ENCODE measurements around the gene PELI1. TPM values are rescaled to one million over a fixed set of nuclear protein-coding genes. Genes with fewer than 3 reads are reported as not detected.

Gene PELI1
- total RNA-seq, 4 donors from 2014 or later: 13.7 to 31.1 (median 19.7) TPM

DNA sequence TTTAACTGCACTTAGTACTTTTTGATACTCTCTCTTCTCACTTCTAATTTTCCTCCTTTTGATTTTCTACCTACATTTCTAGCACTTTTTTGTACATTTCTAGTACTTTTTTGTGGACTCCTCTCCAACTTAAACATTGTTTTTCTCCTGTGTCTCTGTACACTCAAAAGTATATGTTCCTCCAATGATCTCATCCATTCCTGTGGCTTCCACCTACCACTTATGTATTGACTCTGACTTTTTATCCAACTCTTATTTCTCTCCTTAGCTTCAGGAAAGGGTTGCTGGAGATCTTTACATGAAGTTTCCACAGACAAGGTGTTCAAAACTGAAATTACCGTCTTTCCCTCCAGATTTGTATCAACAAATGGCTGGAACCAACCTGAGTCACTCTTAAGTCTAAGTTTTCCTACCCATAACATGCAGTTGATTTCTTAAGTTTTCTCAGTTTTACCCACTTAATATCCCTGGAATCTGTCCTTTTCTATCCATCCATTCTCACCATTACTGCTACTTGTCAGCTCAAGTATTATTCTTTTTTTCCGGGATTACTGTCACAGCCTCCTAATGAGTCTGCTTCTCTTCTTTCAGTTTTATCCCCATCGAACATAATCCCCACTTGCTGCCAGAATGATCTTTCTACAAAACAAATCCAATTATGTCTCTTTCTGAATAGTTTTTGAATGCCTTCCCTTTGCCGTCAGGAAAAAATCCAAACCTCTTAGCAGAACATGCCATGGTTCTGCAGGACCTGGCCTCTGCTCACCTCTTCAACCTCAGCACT is 22.6 kb upstream of the PELI1 start:
- no peaks in the 10 kb centered on the region for H3K4me1 ChIP-seq
- TF ChIP-seq POLR2AphosphoS5 (IDR thresholded peaks at IDR 0.05) (no peak), POLR2A (IDR thresholded peaks at IDR 0.05; ENCODE audit: low read depth) (no peak), EP300 (IDR thresholded peaks at IDR 0.05) (no peak)
- TF ChIP-seq, protein P1, sequence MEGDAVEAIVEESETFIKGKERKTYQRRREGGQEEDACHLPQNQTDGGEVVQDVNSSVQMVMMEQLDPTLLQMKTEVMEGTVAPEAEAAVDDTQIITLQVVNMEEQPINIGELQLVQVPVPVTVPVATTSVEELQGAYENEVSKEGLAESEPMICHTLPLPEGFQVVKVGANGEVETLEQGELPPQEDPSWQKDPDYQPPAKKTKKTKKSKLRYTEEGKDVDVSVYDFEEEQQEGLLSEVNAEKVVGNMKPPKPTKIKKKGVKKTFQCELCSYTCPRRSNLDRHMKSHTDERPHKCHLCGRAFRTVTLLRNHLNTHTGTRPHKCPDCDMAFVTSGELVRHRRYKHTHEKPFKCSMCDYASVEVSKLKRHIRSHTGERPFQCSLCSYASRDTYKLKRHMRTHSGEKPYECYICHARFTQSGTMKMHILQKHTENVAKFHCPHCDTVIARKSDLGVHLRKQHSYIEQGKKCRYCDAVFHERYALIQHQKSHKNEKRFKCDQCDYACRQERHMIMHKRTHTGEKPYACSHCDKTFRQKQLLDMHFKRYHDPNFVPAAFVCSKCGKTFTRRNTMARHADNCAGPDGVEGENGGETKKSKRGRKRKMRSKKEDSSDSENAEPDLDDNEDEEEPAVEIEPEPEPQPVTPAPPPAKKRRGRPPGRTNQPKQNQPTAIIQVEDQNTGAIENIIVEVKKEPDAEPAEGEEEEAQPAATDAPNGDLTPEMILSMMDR (IDR thresholded peaks at IDR 0.05): no peak
- intact Hi-C loops (cut with DNase I): no loop called here
- H3K4me3 ChIP-seq: no peak overlapping the region
- no peak overlapping the region for H3K27ac ChIP-seq (replicated peaks in 1 of 4)
- no peaks in the 10 kb centered on the region for H3K9me3 ChIP-seq
- 93% methylated on average over 4 of the region's 4 CpGs for WGBS
- H3K27me3 ChIP-seq: no peaks in the 10 kb centered on the region
- no peaks in the 10 kb centered on the region for H3K36me3 ChIP-seq
- DNase-seq (ENCODE audit: extremely low spot score): no peak

DNA sequence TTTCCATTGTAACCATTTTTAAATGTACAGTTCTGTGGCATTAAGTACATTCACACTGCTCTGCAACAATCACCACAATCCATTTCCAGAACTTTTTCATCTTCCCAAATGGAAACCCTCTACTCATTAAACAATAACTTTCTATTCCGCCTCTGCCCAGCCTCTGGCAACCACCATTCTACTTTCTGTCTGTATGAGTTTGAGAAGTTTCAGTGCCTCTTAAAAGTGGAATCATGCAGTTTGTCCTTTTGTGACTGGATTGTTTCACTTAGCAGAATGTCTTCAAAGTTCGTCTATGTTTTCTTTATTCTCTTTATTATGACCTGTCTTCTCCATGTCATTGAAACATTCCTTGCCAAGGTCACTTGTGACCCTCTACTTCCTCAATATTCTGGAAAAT is 22.0 kb upstream of the PELI1 start:
- intact Hi-C loops (cut with DNase I): no loop called here
- TF ChIP-seq POLR2AphosphoS5 (IDR thresholded peaks at IDR 0.05) (no peak), EP300 (IDR thresholded peaks at IDR 0.05) (no peak), POLR2A (IDR thresholded peaks at IDR 0.05; ENCODE audit: low read depth) (no peak)
- TF ChIP-seq, protein P1 (IDR thresholded peaks at IDR 0.05): no peak
- WGBS: 85% methylated on average over 2 of the region's 2 CpGs

DNA sequence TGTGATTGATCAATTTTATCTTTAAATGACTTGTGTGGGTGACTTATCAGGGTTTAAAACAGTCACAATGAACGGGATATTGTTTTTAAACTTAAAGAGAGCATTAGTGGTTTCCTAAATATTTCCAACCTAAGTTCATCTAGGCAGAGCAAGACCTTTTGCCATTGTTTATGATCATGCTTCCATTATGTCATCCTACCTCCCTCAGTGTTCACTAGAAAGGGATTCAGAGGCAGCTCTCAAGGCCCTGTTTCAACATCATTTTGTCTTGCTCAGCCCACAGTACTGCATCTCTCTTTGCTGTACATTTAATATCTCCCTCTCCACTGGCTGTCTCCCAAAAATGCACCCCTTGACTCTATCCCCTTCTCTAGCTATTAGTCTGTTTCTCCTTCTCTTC is 21.5 kb upstream of the PELI1 start:
- Histone ChIP-seq H3K9me3 (no peaks in the 10 kb centered on the region), H3K27me3 (no peaks in the 10 kb centered on the region), H3K27ac (replicated peaks in 1 of 4) (no peak overlapping the region), H3K36me3 (no peaks in the 10 kb centered on the region), H3K4me3 (no peak overlapping the region), H3K4me1 (no peaks in the 10 kb centered on the region)
- intact Hi-C loops (cut with DNase I): no loop called here
- WGBS: 57% methylated on average over 1 of the region's 1 CpG
- no peak for DNase-seq (ENCODE audit: extremely low spot score)
- TF ChIP-seq POLR2AphosphoS5 (IDR thresholded peaks at IDR 0.05) (no peak), EP300 (IDR thresholded peaks at IDR 0.05) (no peak), POLR2A (IDR thresholded peaks at IDR 0.05; ENCODE audit: low read depth) (no peak)
- TF ChIP-seq, protein P1 (IDR thresholded peaks at IDR 0.05): no peak

More for the DNA sequence above, 22.0 kb upstream of the PELI1 start:
- DNase-seq (ENCODE audit: extremely low spot score): no peak
- H3K27ac ChIP-seq (replicated peaks in 1 of 4): no peak overlapping the region
- H3K4me3 ChIP-seq: no peak overlapping the region
- no peaks in the 10 kb centered on the region for H3K9me3 ChIP-seq
- H3K36me3 ChIP-seq: no peaks in the 10 kb centered on the region
- H3K27me3 ChIP-seq: no peaks in the 10 kb centered on the region
- no peaks in the 10 kb centered on the region for H3K4me1 ChIP-seq

DNA sequence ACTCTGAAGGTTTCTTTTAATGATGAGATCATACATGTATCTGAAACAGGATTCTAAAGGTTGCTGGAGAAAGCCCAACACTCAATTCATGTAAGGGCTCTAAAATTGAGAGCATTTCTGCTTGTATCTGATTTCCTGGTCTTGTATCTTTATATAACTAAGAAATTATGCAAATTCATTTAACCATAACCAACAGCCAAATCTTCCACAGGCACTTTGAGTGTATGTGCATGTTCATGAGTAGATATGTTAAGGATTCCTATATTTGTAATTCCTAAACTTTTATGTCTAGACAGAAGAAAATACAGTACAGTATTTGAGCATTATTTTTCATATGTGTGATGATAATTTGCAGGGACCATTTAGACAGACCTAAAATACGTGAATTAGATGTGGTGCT is 20.4 kb upstream of the PELI1 start:
- H3K4me3 ChIP-seq: no peak overlapping the region
- no peak overlapping the region for H3K27ac ChIP-seq (replicated peaks in 1 of 4)
- no peaks in the 10 kb centered on the region for H3K27me3 ChIP-seq
- H3K9me3 ChIP-seq: no peaks in the 10 kb centered on the region
- intact Hi-C loops (cut with DNase I): no loop called here
- TF ChIP-seq, protein P1 (IDR thresholded peaks at IDR 0.05): no peak
- TF ChIP-seq EP300 (IDR thresholded peaks at IDR 0.05) (no peak), POLR2A (IDR thresholded peaks at IDR 0.05; ENCODE audit: low read depth) (no peak), POLR2AphosphoS5 (IDR thresholded peaks at IDR 0.05) (no peak)
- WGBS: 93% methylated on average over 1 of the region's 1 CpG
- no peaks in the 10 kb centered on the region for H3K4me1 ChIP-seq
- no peaks in the 10 kb centered on the region for H3K36me3 ChIP-seq
- no peak for DNase-seq (ENCODE audit: extremely low spot score)
